SK-N-SH (cell line): Measurements from ENCODE around the gene DTNBP1. TPM values are rescaled to one million over a fixed set of nuclear protein-coding genes. Genes with fewer than 3 reads are reported as not detected.

Experiments
- CTCF ChIA-PET: fragments of 300-600, 350-600 bp; formaldehyde crosslinking; extraction: SDS; loops from one replicate; lab custom pipeline; 2021; lab: Yijun Ruan, JAX
- POLR2A ChIA-PET: fragments of 350-600 bp; sonication (Branson Sonifier 250); formaldehyde crosslinking; extraction: SDS; loops from one replicate; lab custom pipeline; 2020; ENCODE audit warnings: antibody characterized with exemption, inconsistent platforms; lab: Yijun Ruan, JAX
- DNase-seq: peaks from one replicate; pipeline ENCODE4 v3.0.0; 2012
- H2AFZ ChIP-seq: fragments of 200-600 bp; sonication (generic); 2 replicates; pipeline ENCODE4 v1.8.1; 2016; ENCODE audit warnings: antibody characterized with exemption, mild to moderate bottlenecking, low read depth
- H3F3A ChIP-seq: fragments of 200-600 bp; sonication (generic); replicated peaks from 2 replicates; pipeline ENCODE3; 2016; ENCODE audit warnings: antibody characterized with exemption, mild to moderate bottlenecking; ENCODE audit not compliant: insufficient read depth
- H3K27ac ChIP-seq, 2 experiments: fragments of 200-500 bp in 1 of 2; fragments of 200-600 bp in 1 of 2; sonication (Bioruptor generic) in 1 of 2; sonication (generic), shearing (Covaris generic) in 1 of 2; 2 replicates each; pipeline versions ENCODE4 v1.5.1 to v1.6.1; 2014 to 2016; ENCODE audit warnings: low read depth in 2 of 2, inconsistent platforms in 1 of 2, low read length in 1 of 2, mild to moderate bottlenecking in 1 of 2, mixed read lengths in 1 of 2
- H3K27me3 ChIP-seq: fragments of 200-600 bp; sonication (generic), shearing (Covaris generic); 2 replicates; pipeline ENCODE4 v1.6.1; 2016; ENCODE audit warnings: mixed run types; ENCODE audit not compliant: insufficient read depth
- H3K36me3 ChIP-seq, 2 experiments: fragments of 200-500 bp in 1 of 2; fragments of 200-600 bp in 1 of 2; sonication (Bioruptor generic) in 1 of 2; sonication (generic) in 1 of 2; replicated peaks in 1 of 2; 2 replicates each; pipeline versions ENCODE3 to v1.5.1; 2014 to 2016; ENCODE audit warnings: low read length in 1 of 2, mild to moderate bottlenecking in 1 of 2; ENCODE audit not compliant: insufficient read depth in 2 of 2, control insufficient read depth in 1 of 2
- H3K4me1 ChIP-seq, 2 experiments: fragments of 200-500 bp in 1 of 2; fragments of 200-600 bp in 1 of 2; sonication (Bioruptor generic) in 1 of 2; sonication (generic), shearing (Covaris generic) in 1 of 2; 2 replicates each; pipeline versions ENCODE4 v1.5.1 to v1.6.1; 2014 to 2016; ENCODE audit warnings: low read depth in 1 of 2, low read length in 1 of 2, mixed run types in 1 of 2; ENCODE audit not compliant: insufficient read depth in 2 of 2, control insufficient read depth in 1 of 2
- H3K4me2 ChIP-seq: fragments of 200-600 bp; sonication (generic), shearing (Covaris generic); 2 replicates; pipeline ENCODE4 v1.6.1; 2017; ENCODE audit warnings: mixed run types
- H3K4me3 ChIP-seq, 2 experiments: fragments of 200-500 bp in 1 of 2; fragments of 200-600 bp in 1 of 2; sonication (Bioruptor generic) in 1 of 2; sonication (generic), shearing (Covaris generic) in 1 of 2; 2 replicates each; pipeline versions ENCODE4 v1.5.1 to v1.8.1; 2014 to 2016; ENCODE audit warnings: low read depth in 2 of 2, inconsistent platforms in 1 of 2, low read length in 1 of 2, mild to moderate bottlenecking in 1 of 2, mixed read lengths in 1 of 2, moderate library complexity in 1 of 2
- H3K79me2 ChIP-seq: fragments of 200-600 bp; sonication (generic); 2 replicates; pipeline ENCODE4 v1.8.1; 2017; ENCODE audit warnings: mild to moderate bottlenecking; ENCODE audit not compliant: insufficient read depth
- H3K9ac ChIP-seq: fragments of 200-600 bp; sonication (generic); 2 replicates; pipeline ENCODE4 v1.6.1; 2017; ENCODE audit warnings: mixed run types
- H3K9me2 ChIP-seq: fragments of 200-600 bp; sonication (generic); 2 replicates; pipeline ENCODE4 v1.6.1; 2017; ENCODE audit warnings: mixed run types
- H3K9me3 ChIP-seq: fragments of 200-600 bp; sonication (generic); 2 replicates; pipeline ENCODE4 v1.6.1; 2017; ENCODE audit warnings: mixed run types, mild to moderate bottlenecking, moderate library complexity
- H4K20me1 ChIP-seq: fragments of 200-600 bp; sonication (generic); 2 replicates; pipeline ENCODE4 v1.6.1; 2017; ENCODE audit warnings: mild to moderate bottlenecking, mixed run types; ENCODE audit not compliant: insufficient read depth
- CHD2 ChIP-seq: fragments of 150-350 bp; IDR thresholded peaks from 2 replicates; pipeline ENCODE4 v1.6.1; 2018; ENCODE audit warnings: low read length; ENCODE audit not compliant: partially characterized antibody
- ELF1 ChIP-seq: IDR thresholded peaks from 2 replicates; pipeline ENCODE4 v1.4.0; 2012
- EP300 ChIP-seq, 2 experiments: IDR thresholded peaks; 2 replicates each; pipeline versions ENCODE4 v1.4.0 to v1.6.1; 2012; ENCODE audit warnings: borderline replicate concordance in 1 of 2, low read depth in 1 of 2, low read length in 1 of 2
- FOXJ3 ChIP-seq: sonication (generic); formaldehyde crosslinking; IDR thresholded peaks from 2 replicates; pipeline ENCODE4 v1.5.1; 2020; ENCODE audit warnings: mild to moderate bottlenecking, missing genetic modification reagents
- GATA2 ChIP-seq: sonication (generic); formaldehyde crosslinking; IDR thresholded peaks from 2 replicates; pipeline ENCODE4 v1.5.0; 2020; ENCODE audit warnings: mild to moderate bottlenecking, missing genetic modification reagents
- JUND ChIP-seq: IDR thresholded peaks from 2 replicates; pipeline ENCODE4 v1.4.0; 2012
- MEF2A ChIP-seq: IDR thresholded peaks from 2 replicates; pipeline ENCODE4 v1.4.0; 2012; ENCODE audit warnings: low read depth, borderline replicate concordance
- RCOR1 ChIP-seq: fragments of 150-350 bp; IDR thresholded peaks from 2 replicates; pipeline ENCODE4 v1.6.1; 2017; ENCODE audit warnings: antibody characterized with exemption, low read length
- RXRA ChIP-seq: IDR thresholded peaks from 2 replicates; pipeline ENCODE4 v1.4.0; 2012; ENCODE audit warnings: low read depth, mild to moderate bottlenecking, borderline replicate concordance
- TEAD4 ChIP-seq: IDR thresholded peaks from 2 replicates; pipeline ENCODE4 v1.4.0; 2012; ENCODE audit warnings: mild to moderate bottlenecking, borderline replicate concordance; ENCODE audit not compliant: insufficient read depth
- YY1 ChIP-seq: IDR thresholded peaks from 2 replicates; pipeline ENCODE4 v1.4.0; 2012; ENCODE audit warnings: low read depth, mild to moderate bottlenecking
- WGBS: methylation state at CpG from one replicate; pipeline ENCODE4 v1.1.6; 2017; ENCODE audit warnings: low lambda C conversion rate; 5-methylcytosine and 5-hydroxymethylcytosine counted together
- polyA plus RNA-seq, 3 experiments: library from polyadenylated mRNA; depleted of rRNA; stranded (reverse); fragments of >200 nt; gene quantifications; 2 replicates each; pipeline ENCODE4 v1.2.3, GENCODE V29; 2012
- TF ChIP-seq, protein P1 (sequence below): IDR thresholded peaks from 2 replicates; pipeline ENCODE4 v1.4.0; 2012; ENCODE audit warnings: low read depth, borderline replicate concordance
- TF ChIP-seq, protein P2 (sequence below): IDR thresholded peaks from 2 replicates; pipeline ENCODE4 v1.4.0; 2012; ENCODE audit warnings: low read depth, borderline replicate concordance
- TF ChIP-seq, protein P3 (sequence below): IDR thresholded peaks from 2 replicates; pipeline ENCODE4 v1.6.1; 2012; ENCODE audit warnings: mild to moderate bottlenecking, low read depth, low read length, moderate library complexity
- TF ChIP-seq, protein P4 (sequence below): fragments of 150-350 bp; IDR thresholded peaks from 2 replicates; pipeline ENCODE4 v1.6.1; 2017; ENCODE audit warnings: antibody characterized with exemption, low read length, low read depth, borderline replicate concordance
- TF ChIP-seq, protein P5 (sequence below): IDR thresholded peaks from 2 replicates; pipeline ENCODE4; 2012

DTNBP1 gene
- polyA plus RNA-seq, 1 of the 3 experiments (the other 2 are of a cell fraction): 19.7 TPM

DNA sequence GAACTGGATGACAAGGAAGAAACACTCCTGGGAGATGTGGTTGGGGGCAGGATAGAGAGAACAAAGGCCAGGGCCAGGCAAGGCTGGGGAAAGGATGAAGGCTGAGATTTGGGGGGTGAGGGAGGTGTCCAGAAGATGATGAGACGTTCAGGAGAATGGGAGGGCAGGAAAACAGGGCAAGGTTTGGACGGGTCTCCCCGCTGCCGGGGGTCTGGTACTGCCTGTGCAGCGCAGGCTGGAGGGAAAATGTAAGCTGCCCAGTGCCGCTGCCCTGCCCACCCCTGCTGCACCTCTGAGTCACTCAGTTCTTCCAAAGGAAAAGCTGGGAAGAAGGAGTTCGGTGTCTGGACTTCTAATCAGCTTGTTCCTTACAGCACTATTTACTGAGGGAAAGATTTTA, 130.9 kb downstream of the DTNBP1 start:
- Histone ChIP-seq H3K27me3 (no peaks in the 10 kb centered on the region), H3K4me2 (no peak overlapping the region), H3K36me3 (no peaks in the 10 kb centered on the region), H3K4me1 (no peaks in the 10 kb centered on the region; a peak in 2 of 4 replicates), H3K4me3 (no peak overlapping the region), H3K9ac (no peak overlapping the region), H2AFZ (no peak overlapping the region), H3K79me2 (no peaks in the 10 kb centered on the region), H3K9me3 (no peaks in the 10 kb centered on the region), H3K27ac (no peak overlapping the region), H3F3A (no peaks in the 10 kb centered on the region), H4K20me1 (no peaks in the 10 kb centered on the region), H3K9me2 (no peaks in the 10 kb centered on the region)
- DNase-seq: no peak
- ChIA-PET POLR2A (no interaction called here), CTCF (no interaction called here)
- 95% methylated on average over 7 of the region's 7 CpGs for WGBS
- TF ChIP-seq GATA2 (CRISPR knock-in tag) (no peak), EP300 (IDR thresholded peaks at IDR 0.05; ENCODE audit: borderline replicate concordance in 1 of 2, low read depth in 1 of 2, low read length in 1 of 2) (no peak), MEF2A (no peak), RCOR1 (no peak), RXRA (no peak), FOXJ3 (no peak), ELF1 (no peak), TEAD4 (no peak), YY1 (no peak), CHD2 (no peak), JUND (no peak)
- TF ChIP-seq, protein P1, sequence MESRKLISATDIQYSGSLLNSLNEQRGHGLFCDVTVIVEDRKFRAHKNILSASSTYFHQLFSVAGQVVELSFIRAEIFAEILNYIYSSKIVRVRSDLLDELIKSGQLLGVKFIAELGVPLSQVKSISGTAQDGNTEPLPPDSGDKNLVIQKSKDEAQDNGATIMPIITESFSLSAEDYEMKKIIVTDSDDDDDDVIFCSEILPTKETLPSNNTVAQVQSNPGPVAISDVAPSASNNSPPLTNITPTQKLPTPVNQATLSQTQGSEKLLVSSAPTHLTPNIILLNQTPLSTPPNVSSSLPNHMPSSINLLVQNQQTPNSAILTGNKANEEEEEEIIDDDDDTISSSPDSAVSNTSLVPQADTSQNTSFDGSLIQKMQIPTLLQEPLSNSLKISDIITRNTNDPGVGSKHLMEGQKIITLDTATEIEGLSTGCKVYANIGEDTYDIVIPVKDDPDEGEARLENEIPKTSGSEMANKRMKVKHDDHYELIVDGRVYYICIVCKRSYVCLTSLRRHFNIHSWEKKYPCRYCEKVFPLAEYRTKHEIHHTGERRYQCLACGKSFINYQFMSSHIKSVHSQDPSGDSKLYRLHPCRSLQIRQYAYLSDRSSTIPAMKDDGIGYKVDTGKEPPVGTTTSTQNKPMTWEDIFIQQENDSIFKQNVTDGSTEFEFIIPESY: no peak
- TF ChIP-seq, protein P2, sequence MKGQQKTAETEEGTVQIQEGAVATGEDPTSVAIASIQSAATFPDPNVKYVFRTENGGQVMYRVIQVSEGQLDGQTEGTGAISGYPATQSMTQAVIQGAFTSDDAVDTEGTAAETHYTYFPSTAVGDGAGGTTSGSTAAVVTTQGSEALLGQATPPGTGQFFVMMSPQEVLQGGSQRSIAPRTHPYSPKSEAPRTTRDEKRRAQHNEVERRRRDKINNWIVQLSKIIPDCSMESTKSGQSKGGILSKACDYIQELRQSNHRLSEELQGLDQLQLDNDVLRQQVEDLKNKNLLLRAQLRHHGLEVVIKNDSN: no peak
- TF ChIP-seq, protein P3, sequence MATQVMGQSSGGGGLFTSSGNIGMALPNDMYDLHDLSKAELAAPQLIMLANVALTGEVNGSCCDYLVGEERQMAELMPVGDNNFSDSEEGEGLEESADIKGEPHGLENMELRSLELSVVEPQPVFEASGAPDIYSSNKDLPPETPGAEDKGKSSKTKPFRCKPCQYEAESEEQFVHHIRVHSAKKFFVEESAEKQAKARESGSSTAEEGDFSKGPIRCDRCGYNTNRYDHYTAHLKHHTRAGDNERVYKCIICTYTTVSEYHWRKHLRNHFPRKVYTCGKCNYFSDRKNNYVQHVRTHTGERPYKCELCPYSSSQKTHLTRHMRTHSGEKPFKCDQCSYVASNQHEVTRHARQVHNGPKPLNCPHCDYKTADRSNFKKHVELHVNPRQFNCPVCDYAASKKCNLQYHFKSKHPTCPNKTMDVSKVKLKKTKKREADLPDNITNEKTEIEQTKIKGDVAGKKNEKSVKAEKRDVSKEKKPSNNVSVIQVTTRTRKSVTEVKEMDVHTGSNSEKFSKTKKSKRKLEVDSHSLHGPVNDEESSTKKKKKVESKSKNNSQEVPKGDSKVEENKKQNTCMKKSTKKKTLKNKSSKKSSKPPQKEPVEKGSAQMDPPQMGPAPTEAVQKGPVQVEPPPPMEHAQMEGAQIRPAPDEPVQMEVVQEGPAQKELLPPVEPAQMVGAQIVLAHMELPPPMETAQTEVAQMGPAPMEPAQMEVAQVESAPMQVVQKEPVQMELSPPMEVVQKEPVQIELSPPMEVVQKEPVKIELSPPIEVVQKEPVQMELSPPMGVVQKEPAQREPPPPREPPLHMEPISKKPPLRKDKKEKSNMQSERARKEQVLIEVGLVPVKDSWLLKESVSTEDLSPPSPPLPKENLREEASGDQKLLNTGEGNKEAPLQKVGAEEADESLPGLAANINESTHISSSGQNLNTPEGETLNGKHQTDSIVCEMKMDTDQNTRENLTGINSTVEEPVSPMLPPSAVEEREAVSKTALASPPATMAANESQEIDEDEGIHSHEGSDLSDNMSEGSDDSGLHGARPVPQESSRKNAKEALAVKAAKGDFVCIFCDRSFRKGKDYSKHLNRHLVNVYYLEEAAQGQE: no peak
- TF ChIP-seq, protein P4, sequence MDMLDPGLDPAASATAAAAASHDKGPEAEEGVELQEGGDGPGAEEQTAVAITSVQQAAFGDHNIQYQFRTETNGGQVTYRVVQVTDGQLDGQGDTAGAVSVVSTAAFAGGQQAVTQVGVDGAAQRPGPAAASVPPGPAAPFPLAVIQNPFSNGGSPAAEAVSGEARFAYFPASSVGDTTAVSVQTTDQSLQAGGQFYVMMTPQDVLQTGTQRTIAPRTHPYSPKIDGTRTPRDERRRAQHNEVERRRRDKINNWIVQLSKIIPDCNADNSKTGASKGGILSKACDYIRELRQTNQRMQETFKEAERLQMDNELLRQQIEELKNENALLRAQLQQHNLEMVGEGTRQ: no peak
- TF ChIP-seq, protein P5, sequence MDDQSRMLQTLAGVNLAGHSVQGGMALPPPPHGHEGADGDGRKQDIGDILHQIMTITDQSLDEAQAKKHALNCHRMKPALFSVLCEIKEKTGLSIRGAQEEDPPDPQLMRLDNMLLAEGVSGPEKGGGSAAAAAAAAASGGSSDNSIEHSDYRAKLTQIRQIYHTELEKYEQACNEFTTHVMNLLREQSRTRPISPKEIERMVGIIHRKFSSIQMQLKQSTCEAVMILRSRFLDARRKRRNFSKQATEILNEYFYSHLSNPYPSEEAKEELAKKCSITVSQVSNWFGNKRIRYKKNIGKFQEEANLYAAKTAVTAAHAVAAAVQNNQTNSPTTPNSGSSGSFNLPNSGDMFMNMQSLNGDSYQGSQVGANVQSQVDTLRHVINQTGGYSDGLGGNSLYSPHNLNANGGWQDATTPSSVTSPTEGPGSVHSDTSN: no peak
